Activated T-cell treated with anti-CD3 and anti-CD28 coated beads, Interleukin-2, amount 50 U/mL, for 72 hours (primary cell): Measurements from ENCODE around the gene PDK1. TPM values are rescaled to one million over a fixed set of nuclear protein-coding genes. Genes with fewer than 3 reads are reported as not detected.

Source experiments
- ATAC-seq, 2 donors: fragments of 150-1000 bp; cut with Tn5 transposase; replicated peaks in 1 of 2; 2 replicates each; pipeline ENCODE4 v1.10.0; 2021; ENCODE audit warnings: moderate library complexity in 2 of 2, mild to moderate bottlenecking in 1 of 2
- DNase-seq, 2 donors: peaks; one replicate each; pipeline ENCODE4 v3.0.0; 2021 to 2022; ENCODE audit warnings: mixed read lengths in 1 of 2
- H3K27ac Mint-ChIP-seq: one replicate; pipeline ENCODE4 v1.8.0; 2022; ENCODE audit warnings: mild to moderate bottlenecking, moderate library complexity, mixed read lengths
- H3K27me3 Mint-ChIP-seq: one replicate; pipeline ENCODE4 v1.8.0; 2022; ENCODE audit warnings: low read depth, mixed read lengths
- H3K36me3 Mint-ChIP-seq, 2 donors: one replicate each; pipeline ENCODE4 v1.8.0; 2022; ENCODE audit warnings: mixed read lengths in 2 of 2, mild to moderate bottlenecking in 1 of 2; ENCODE audit not compliant: insufficient read depth in 2 of 2
- H3K4me1 Mint-ChIP-seq: one replicate; pipeline ENCODE4 v1.8.0; 2022; ENCODE audit warnings: low read depth, mixed read lengths
- H3K4me3 Mint-ChIP-seq, 2 donors: one replicate each; pipeline ENCODE4 v1.8.0; 2022; ENCODE audit warnings: mild to moderate bottlenecking in 2 of 2, mixed read lengths in 2 of 2, moderate library complexity in 2 of 2
- H3K9me3 Mint-ChIP-seq, 2 donors: one replicate each; pipeline ENCODE4 v1.8.0; 2022; ENCODE audit warnings: mixed read lengths in 2 of 2
- total RNA-seq, 2 donors: library from RNA; stranded (reverse); gene quantifications; one replicate each; pipeline ENCODE4 v1.2.3, GENCODE V29; 2022

Gene PDK1
- total RNA-seq, 2 donors from 2014 or later = 22.5 to 33.6 TPM

DNA sequence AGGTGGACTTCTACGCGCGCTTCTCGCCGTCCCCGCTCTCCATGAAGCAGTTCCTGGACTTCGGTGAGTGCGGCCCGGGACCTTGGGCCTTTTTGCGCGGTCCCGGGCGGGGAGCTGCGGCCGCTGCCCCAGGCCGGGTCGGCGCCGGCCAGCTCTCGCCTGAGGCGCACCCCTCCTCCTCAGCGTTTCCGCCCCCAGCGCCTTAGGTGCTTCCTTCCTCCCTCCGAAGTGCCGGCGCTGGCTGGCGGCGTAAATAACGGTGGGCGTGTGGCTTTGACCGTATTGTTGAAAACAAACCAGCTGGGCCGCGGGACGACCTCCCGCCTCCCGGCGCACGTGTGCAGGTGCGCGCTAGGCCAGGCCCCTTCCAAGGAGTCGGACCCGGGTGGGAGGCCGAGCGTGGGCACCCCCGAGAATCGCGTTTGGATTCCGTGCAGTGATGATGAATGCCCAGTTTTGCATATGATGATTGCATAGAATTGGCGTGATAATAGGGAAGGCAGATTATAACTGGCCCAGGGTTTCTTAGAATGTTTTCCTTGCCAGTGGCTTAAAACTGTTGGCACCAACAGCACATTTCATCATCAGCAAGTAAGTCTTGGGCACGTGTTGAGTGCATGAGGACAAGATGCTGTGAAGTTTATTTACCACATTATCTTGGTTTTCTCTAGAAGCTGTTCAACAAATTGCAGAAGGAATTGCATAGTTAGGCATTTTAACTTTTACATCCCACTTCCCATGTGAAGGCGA lies 569 bp downstream of the PDK1 start:
- Mint-ChIP-seq H3K36me3 (peaks cover 2 to 4% of the 10 kb centered on the region in 2 donors), H3K4me1 (peaks cover 61% of the 10 kb centered on the region), H3K27me3 (peaks cover 8% of the 10 kb centered on the region), H3K4me3 (peak overlapping the region; percentile 94 to 98), H3K27ac (peak overlapping the region; percentile 43), H3K9me3 (no peaks in the 10 kb centered on the region)
- ATAC-seq (peak; percentile 63 to 70), DNase-seq (peak; percentile 75 to 81)

DNA sequence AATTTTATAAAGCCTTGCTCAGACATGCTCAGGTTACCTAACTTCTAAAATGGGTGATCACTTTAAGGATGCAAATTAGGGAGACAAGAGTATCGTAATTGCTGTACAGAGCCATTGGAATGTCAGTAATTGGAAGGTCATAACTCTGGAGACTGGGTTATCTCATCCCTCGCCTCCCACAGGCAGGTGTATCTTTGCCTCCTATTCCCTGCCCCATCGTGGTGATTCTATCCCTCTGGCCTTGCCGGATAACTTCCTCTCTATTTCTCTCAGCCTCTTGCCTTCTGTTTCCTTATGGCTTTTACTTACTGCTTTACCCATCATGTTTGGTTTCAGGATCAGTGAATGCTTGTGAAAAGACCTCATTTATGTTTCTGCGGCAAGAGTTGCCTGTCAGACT lies 2.5 kb downstream of the PDK1 start:
- H3K27ac Mint-ChIP-seq = peak overlapping the region; percentile 13

DNA sequence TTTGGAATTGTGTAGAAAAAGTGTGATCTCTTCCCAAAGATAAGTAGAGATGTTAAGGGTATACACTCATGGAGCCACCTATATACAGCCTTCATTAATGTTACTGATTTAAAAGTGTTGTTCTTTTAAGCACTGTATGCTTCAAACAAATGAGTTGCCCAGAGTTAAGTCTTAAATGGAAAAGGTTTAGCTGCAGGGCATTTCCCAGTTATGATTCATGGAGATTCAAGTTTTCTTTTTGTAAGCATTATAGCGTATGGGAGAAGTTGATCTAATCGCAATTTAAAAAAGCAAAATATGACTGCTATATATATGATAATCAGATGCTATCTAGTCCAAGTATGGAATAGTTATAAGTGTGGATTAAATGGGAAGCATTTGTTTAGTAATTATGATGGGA lies 4.8 kb downstream of the PDK1 start:
- no peaks in the 10 kb centered on the region for H3K9me3 Mint-ChIP-seq
- H3K36me3 Mint-ChIP-seq = peaks cover 4 to 11% of the 10 kb centered on the region in 2 donors

More for the DNA sequence above, 2.5 kb downstream of the PDK1 start:
- no peaks in the 10 kb centered on the region for H3K9me3 Mint-ChIP-seq
- H3K36me3 Mint-ChIP-seq = peaks cover 2 to 6% of the 10 kb centered on the region in 2 donors
- peaks cover 61% of the 10 kb centered on the region for H3K4me1 Mint-ChIP-seq
- no peak for ATAC-seq
- peak overlapping the region; percentile 94 to 98 for H3K4me3 Mint-ChIP-seq
- no peak for DNase-seq
- H3K27me3 Mint-ChIP-seq = peaks cover 6% of the 10 kb centered on the region

GRCh38 chr2:172561270-172561669 lies 5.4 kb downstream of the PDK1 start:
- peaks cover 4 to 15% of the 10 kb centered on the region in 2 donors for H3K36me3 Mint-ChIP-seq
- H3K27ac Mint-ChIP-seq = no peak overlapping the region
- no peak for DNase-seq
- ATAC-seq = no peak
- peaks cover 41% of the 10 kb centered on the region for H3K4me1 Mint-ChIP-seq
- no peaks in the 10 kb centered on the region for H3K27me3 Mint-ChIP-seq
- H3K9me3 Mint-ChIP-seq = no peaks in the 10 kb centered on the region
- H3K4me3 Mint-ChIP-seq = no peak overlapping the region

More for the DNA sequence above, 4.8 kb downstream of the PDK1 start:
- ATAC-seq (no peak), DNase-seq (no peak)
- Mint-ChIP-seq H3K27ac (no peak overlapping the region), H3K4me3 (no peak overlapping the region), H3K4me1 (peaks cover 41% of the 10 kb centered on the region), H3K27me3 (no peaks in the 10 kb centered on the region)

DNA sequence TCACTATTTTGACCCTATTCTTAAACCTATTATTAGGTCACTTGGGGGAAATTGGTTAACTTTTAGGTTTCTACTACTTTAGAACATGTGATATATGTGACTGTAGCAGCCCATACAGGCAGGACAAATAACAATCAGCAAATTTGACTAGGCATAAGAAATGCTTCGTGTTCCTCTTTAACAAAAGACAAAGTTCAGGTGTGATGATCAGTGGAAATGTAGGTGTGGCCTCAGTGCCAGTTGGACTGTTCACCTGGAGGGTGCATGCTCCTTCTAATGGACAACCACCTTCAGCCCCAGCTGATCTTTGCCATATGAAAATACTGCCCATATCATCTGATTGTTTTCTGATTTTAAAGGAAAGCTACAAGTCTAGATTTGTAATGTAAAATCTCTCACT lies 6.4 kb downstream of the PDK1 start:
- ATAC-seq (no peak), DNase-seq (no peak)
- H3K36me3 Mint-ChIP-seq = peaks cover 4 to 21% of the 10 kb centered on the region in 2 donors
- H3K27me3 Mint-ChIP-seq = no peaks in the 10 kb centered on the region
- no peak overlapping the region for H3K27ac Mint-ChIP-seq
- H3K4me1 Mint-ChIP-seq = peaks cover 40% of the 10 kb centered on the region
- no peak overlapping the region for H3K4me3 Mint-ChIP-seq
- no peaks in the 10 kb centered on the region for H3K9me3 Mint-ChIP-seq

DNA sequence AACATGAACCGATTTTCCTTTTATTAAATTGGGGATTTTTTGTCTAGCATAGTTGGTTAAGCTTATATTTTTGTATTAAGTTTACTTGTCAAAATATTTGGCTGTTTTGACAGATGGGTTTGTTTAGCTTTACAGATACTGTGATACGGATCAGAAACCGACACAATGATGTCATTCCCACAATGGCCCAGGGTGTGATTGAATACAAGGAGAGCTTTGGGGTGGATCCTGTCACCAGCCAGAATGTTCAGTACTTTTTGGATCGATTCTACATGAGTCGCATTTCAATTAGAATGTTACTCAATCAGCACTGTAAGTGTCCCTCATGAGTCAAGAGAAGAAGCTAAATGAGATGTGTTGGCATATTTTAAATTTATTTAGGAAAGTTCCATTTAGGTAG lies 8.5 kb downstream of the PDK1 start:
- H3K4me1 Mint-ChIP-seq = peaks cover 28% of the 10 kb centered on the region
- H3K9me3 Mint-ChIP-seq = no peaks in the 10 kb centered on the region
- no peaks in the 10 kb centered on the region for H3K27me3 Mint-ChIP-seq
- H3K4me3 Mint-ChIP-seq = no peak overlapping the region
- ATAC-seq (peak in 1 of 2 donors; percentile 15), DNase-seq (no peak)
- H3K27ac Mint-ChIP-seq = no peak overlapping the region
- peaks cover 7 to 26% of the 10 kb centered on the region in 2 donors for H3K36me3 Mint-ChIP-seq

DNA sequence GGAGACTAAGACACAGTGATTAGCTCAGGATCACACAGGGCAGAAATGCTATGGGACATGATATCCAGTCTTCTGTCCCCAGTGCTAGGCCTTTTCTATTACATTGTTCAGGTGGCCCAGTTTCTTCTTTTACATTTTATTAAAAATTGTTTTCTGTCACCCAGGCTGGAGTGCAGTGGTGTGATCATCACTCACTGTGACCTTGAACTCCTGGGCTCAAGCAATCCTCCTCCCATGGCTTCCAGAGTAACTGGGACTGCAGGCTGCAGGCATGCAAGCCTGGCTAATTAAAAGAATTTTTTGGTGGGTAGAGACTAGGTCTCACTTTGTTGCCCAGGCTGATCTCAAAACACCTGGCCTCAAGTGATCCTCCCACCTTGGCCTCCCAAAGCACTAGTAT lies 15.4 kb downstream of the PDK1 start:
- no peaks in the 10 kb centered on the region for H3K27me3 Mint-ChIP-seq
- ATAC-seq = no peak
- peaks cover 18 to 48% of the 10 kb centered on the region in 2 donors for H3K36me3 Mint-ChIP-seq
- no peak for DNase-seq
- H3K4me3 Mint-ChIP-seq = no peak overlapping the region
- no peak overlapping the region for H3K27ac Mint-ChIP-seq
- peaks cover 9% of the 10 kb centered on the region for H3K4me1 Mint-ChIP-seq
- H3K9me3 Mint-ChIP-seq = peaks cover 7 to 11% of the 10 kb centered on the region in 2 donors

DNA sequence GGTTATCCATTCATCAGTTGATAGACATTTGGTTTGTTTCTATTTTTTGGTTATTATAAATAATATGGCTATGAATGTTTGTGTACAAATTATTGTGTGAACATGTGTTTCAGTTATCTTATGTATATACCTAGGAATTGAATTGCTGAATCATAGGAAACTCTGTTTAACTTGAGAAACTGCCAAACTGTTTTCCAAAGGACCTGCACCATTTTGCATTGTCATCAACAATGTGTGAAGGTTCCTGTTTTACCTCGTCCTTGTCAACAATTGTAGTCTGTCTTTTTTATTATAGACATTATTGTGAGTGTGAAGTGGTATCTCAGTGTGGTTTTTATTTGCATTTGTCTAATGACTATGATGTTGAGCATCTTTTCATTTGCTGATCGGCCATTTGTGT lies 17.1 kb downstream of the PDK1 start:
- no peaks in the 10 kb centered on the region for H3K27me3 Mint-ChIP-seq
- ATAC-seq (no peak), DNase-seq (no peak)
- peaks cover 10 to 17% of the 10 kb centered on the region in 2 donors for H3K9me3 Mint-ChIP-seq
- H3K27ac Mint-ChIP-seq = no peak overlapping the region
- no peak overlapping the region for H3K4me3 Mint-ChIP-seq
- peaks cover 24 to 56% of the 10 kb centered on the region in 2 donors for H3K36me3 Mint-ChIP-seq
- H3K4me1 Mint-ChIP-seq = peaks cover 4% of the 10 kb centered on the region

DNA sequence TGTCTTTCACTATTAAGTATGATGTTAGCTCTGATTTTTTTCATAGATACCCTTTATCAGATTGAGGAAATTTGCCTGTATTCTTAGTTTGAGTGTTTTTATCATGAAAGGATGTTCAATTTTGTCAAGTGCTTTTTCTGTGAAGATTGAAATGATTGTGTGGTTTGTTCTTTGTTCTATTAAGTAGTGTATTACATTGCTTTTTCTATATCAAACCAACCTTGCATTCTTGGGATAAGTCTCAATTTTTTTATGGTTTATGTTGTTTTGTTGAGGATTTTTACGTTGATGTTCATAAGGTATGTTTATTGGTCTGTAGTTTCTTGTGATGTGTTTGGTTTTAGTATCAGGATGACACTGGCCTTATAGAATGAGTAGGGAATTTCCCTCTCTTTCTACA lies 19.1 kb downstream of the PDK1 start:
- H3K4me1 Mint-ChIP-seq = peaks cover 11% of the 10 kb centered on the region
- H3K36me3 Mint-ChIP-seq = peaks cover 30 to 67% of the 10 kb centered on the region in 2 donors
- H3K27me3 Mint-ChIP-seq = no peaks in the 10 kb centered on the region
- no peak for DNase-seq
- H3K27ac Mint-ChIP-seq = peak overlapping the region; percentile 19
- peaks cover 13 to 21% of the 10 kb centered on the region in 2 donors for H3K9me3 Mint-ChIP-seq
- ATAC-seq = no peak
- no peak overlapping the region for H3K4me3 Mint-ChIP-seq

- no peak overlapping the region for H3K4me3 Mint-ChIP-seq
- H3K27me3 Mint-ChIP-seq = no peaks in the 10 kb centered on the region
- peak overlapping the region; percentile 45 for H3K27ac Mint-ChIP-seq
- peaks cover 23% of the 10 kb centered on the region for H3K4me1 Mint-ChIP-seq
- ATAC-seq (no peak), DNase-seq (no peak)
- peaks cover 37 to 81% of the 10 kb centered on the region in 2 donors for H3K36me3 Mint-ChIP-seq
- peaks cover 12 to 21% of the 10 kb centered on the region in 2 donors for H3K9me3 Mint-ChIP-seq
Measured at GRCh38 chr2:172578054-172578453, 22.2 kb downstream of the PDK1 start.

- no peak for ATAC-seq
- H3K27ac Mint-ChIP-seq = no peak overlapping the region
- peaks cover 10 to 19% of the 10 kb centered on the region in 2 donors for H3K9me3 Mint-ChIP-seq
- no peaks in the 10 kb centered on the region for H3K27me3 Mint-ChIP-seq
- peaks cover 35 to 79% of the 10 kb centered on the region in 2 donors for H3K36me3 Mint-ChIP-seq
- no peak overlapping the region for H3K4me3 Mint-ChIP-seq
- peaks cover 30% of the 10 kb centered on the region for H3K4me1 Mint-ChIP-seq
- DNase-seq = no peak
Measured at GRCh38 chr2:172578860-172579512, 23.1 kb downstream of the PDK1 start.

DNA sequence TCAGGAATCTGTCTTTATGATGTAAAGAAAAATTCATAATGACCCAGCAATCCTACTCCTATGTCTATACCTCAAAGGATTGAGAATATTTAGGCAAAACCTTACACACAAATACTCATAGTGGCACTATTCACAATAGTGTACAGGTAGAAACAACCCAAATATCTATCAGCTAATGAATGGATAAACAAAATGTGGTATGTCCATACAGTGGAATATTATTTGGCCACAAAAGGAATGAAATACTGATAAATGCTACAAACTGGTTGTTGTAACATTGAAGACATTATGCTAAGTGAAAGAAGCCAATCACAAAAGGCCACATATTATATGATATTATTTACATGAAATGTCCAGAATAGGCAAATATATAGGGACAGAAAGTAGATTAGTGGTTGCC lies 24.7 kb downstream of the PDK1 start:
- no peak for DNase-seq
- peaks cover 6 to 10% of the 10 kb centered on the region in 2 donors for H3K9me3 Mint-ChIP-seq
- no peak for ATAC-seq
- no peak overlapping the region for H3K4me3 Mint-ChIP-seq
- peaks cover 42% of the 10 kb centered on the region for H3K4me1 Mint-ChIP-seq
- peaks cover 25 to 67% of the 10 kb centered on the region in 2 donors for H3K36me3 Mint-ChIP-seq
- no peaks in the 10 kb centered on the region for H3K27me3 Mint-ChIP-seq
- H3K27ac Mint-ChIP-seq = no peak overlapping the region

GRCh38 chr2:172582656-172583055 lies 26.8 kb downstream of the PDK1 start:
- H3K36me3 Mint-ChIP-seq = peaks cover 26 to 64% of the 10 kb centered on the region in 2 donors
- H3K9me3 Mint-ChIP-seq = peaks cover 3 to 6% of the 10 kb centered on the region in 2 donors
- no peak for ATAC-seq
- no peak for DNase-seq
- no peak overlapping the region for H3K27ac Mint-ChIP-seq
- no peaks in the 10 kb centered on the region for H3K27me3 Mint-ChIP-seq
- no peak overlapping the region for H3K4me3 Mint-ChIP-seq
- peaks cover 62% of the 10 kb centered on the region for H3K4me1 Mint-ChIP-seq
